Measurements from ENCODE around the gene CLRN3. TPM values are rescaled to one million over a fixed set of nuclear protein-coding genes. Genes with fewer than 3 reads are reported as not detected.

Gene CLRN3
- total and polyA plus RNA-seq, 12 donors, result 0.29 to 0.61 (median 0.39) TPM; not detected in 9

- Histone ChIP-seq H3K4me3 (no peak overlapping the region), H3K36me3 (replicated peaks in 1 of 2) (no peaks in the 10 kb centered on the region), H3K27ac (no peak overlapping the region), H3K9me3 (replicated peaks in 1 of 3) (no peaks in the 10 kb centered on the region), H3K27me3 (no peaks in the 10 kb centered on the region), H3K4me1 (replicated peaks in 1 of 2) (peaks cover 0 to 2% of the 10 kb centered on the region in 2 donors)
- DNase-seq, result no peak
- intact Hi-C loops (cut with DNase I), result no loop called here
- 91 to 96% (median 93%) methylated on average over 8 to 12 of the region's 12 CpGs for WGBS, 4 donors
- no peak for TF ChIP-seq CTCF (IDR thresholded peaks at IDR 0.05)
- TF ChIP-seq POLR2A (IDR thresholded peaks at IDR 0.05), result no peak
These were observed 6.2 kb downstream of the CLRN3 start for GRCh38 chr10:127886371-127887051.

GRCh38 chr10:127884501-127884900 lies 8.2 kb downstream of the CLRN3 start:
- no peaks in the 10 kb centered on the region for H3K9me3 ChIP-seq (replicated peaks in 1 of 3)
- H3K27me3 ChIP-seq, result no peaks in the 10 kb centered on the region
- intact Hi-C loops (cut with DNase I), result no loop called here
- no peak for DNase-seq
- no peaks in the 10 kb centered on the region for H3K36me3 ChIP-seq (replicated peaks in 1 of 2)
- no peak overlapping the region for H3K27ac ChIP-seq
- H3K4me3 ChIP-seq, result no peak overlapping the region
- 86 to 97% (median 89%) methylated on average over 5 of the region's 5 CpGs for WGBS, 4 donors
- peaks cover 0 to 6% of the 10 kb centered on the region in 2 donors for H3K4me1 ChIP-seq (replicated peaks in 1 of 2)
- TF ChIP-seq CTCF (IDR thresholded peaks at IDR 0.05), result no peak
- no peak for TF ChIP-seq POLR2A (IDR thresholded peaks at IDR 0.05)

- WGBS, 4 donors, result 77 to 90% (median 82%) methylated on average over 10 of the region's 10 CpGs
- no peaks in the 10 kb centered on the region for H3K36me3 ChIP-seq (replicated peaks in 1 of 2)
- no peaks in the 10 kb centered on the region for H3K27me3 ChIP-seq
- H3K9me3 ChIP-seq (replicated peaks in 1 of 3), result no peaks in the 10 kb centered on the region
- no peak overlapping the region for H3K27ac ChIP-seq
- intact Hi-C loops (cut with DNase I), result no loop called here
- TF ChIP-seq POLR2A (IDR thresholded peaks at IDR 0.05), result no peak
- TF ChIP-seq CTCF (IDR thresholded peaks at IDR 0.05), result no peak
- peaks cover 0 to 6% of the 10 kb centered on the region in 2 donors for H3K4me1 ChIP-seq (replicated peaks in 1 of 2)
- no peak overlapping the region for H3K4me3 ChIP-seq
- DNase-seq, result no peak
These were observed 9.2 kb downstream of the CLRN3 start for GRCh38 chr10:127883516-127883915.

- H3K4me3 ChIP-seq, result no peak overlapping the region
- intact Hi-C loops (cut with DNase I), result no loop called here
- no peak overlapping the region for H3K27ac ChIP-seq
- H3K9me3 ChIP-seq (replicated peaks in 1 of 3), result no peaks in the 10 kb centered on the region
- H3K27me3 ChIP-seq, result no peaks in the 10 kb centered on the region
- TF ChIP-seq POLR2A (IDR thresholded peaks at IDR 0.05), result no peak
- TF ChIP-seq CTCF (IDR thresholded peaks at IDR 0.05), result no peak
- 83 to 87% (median 84%) methylated on average over 4 of the region's 4 CpGs for WGBS, 4 donors
- no peak for DNase-seq
- H3K36me3 ChIP-seq (replicated peaks in 1 of 2), result no peaks in the 10 kb centered on the region
- H3K4me1 ChIP-seq (replicated peaks in 1 of 2), result peaks cover 0 to 6% of the 10 kb centered on the region in 2 donors
These were observed 9.8 kb downstream of the CLRN3 start for GRCh38 chr10:127882801-127883459.
